ENCODE measurements around the gene MRTFB.

DNA sequence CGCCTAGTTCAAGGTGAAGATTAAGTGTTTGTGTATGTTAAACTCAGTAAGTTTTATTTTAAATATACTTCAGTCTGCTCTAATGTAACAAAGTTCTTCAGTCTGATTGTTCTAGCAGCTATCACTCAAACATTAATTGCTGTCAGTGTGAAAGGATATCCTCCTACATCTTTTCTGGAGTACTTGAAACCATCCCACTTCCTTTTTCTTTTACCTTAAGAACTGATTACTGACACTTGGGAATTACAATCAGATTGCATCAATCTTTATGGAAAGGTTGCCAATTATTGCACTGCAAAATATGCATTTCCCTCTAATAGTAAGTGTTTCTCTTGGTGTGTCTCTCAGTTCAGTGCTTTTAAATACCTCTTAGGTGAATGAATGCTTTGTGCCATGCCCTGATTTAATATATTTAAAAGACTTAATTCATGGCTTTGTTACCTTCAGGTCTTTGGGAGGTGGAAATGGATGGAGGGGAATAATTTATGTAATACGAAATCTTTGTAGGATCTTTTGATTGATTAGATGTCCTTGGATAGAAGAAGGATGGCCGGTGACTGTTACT is 16.6 kb downstream of the MRTFB start:
- TF ChIP-seq, protein P1, sequence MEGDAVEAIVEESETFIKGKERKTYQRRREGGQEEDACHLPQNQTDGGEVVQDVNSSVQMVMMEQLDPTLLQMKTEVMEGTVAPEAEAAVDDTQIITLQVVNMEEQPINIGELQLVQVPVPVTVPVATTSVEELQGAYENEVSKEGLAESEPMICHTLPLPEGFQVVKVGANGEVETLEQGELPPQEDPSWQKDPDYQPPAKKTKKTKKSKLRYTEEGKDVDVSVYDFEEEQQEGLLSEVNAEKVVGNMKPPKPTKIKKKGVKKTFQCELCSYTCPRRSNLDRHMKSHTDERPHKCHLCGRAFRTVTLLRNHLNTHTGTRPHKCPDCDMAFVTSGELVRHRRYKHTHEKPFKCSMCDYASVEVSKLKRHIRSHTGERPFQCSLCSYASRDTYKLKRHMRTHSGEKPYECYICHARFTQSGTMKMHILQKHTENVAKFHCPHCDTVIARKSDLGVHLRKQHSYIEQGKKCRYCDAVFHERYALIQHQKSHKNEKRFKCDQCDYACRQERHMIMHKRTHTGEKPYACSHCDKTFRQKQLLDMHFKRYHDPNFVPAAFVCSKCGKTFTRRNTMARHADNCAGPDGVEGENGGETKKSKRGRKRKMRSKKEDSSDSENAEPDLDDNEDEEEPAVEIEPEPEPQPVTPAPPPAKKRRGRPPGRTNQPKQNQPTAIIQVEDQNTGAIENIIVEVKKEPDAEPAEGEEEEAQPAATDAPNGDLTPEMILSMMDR (IDR thresholded peaks at IDR 0.05), result no peak
- TF ChIP-seq POLR2A (IDR thresholded peaks at IDR 0.05), result no peak
